H9 (cell line): Measurements from ENCODE around the gene FADS2. TPM values are rescaled to one million over a fixed set of nuclear protein-coding genes. Genes with fewer than 3 reads are reported as not detected.

Experiments used
- DNase-seq: peaks from one replicate; pipeline ENCODE4 v3.0.0-alpha.2; 2017
- H2AFZ ChIP-seq: one replicate; pipeline ENCODE4 v1.6.1; 2013; ENCODE audit warnings: mild to moderate bottlenecking, low read length, control low read depth, moderate library complexity
- H2AK5ac ChIP-seq: 2 replicates; pipeline ENCODE4 v1.6.1; 2013; ENCODE audit warnings: low read length, control low read depth, mixed read lengths; ENCODE audit not compliant: insufficient read length
- H2BK120ac ChIP-seq: one replicate; pipeline ENCODE4 v1.6.1; 2013; ENCODE audit warnings: low read depth, mild to moderate bottlenecking, low read length, control low read depth, inconsistent platforms; ENCODE audit not compliant: poor library complexity, severe bottlenecking
- H2BK12ac ChIP-seq: 2 replicates; pipeline ENCODE4 v1.6.1; 2013; ENCODE audit warnings: low read length, control low read depth, mixed read lengths, low read depth; ENCODE audit not compliant: insufficient read length
- H2BK15ac ChIP-seq: 2 replicates; pipeline ENCODE4 v1.6.1; 2013; ENCODE audit warnings: low read depth, low read length, control low read depth
- H2BK20ac ChIP-seq: one replicate; pipeline ENCODE4 v1.6.1; 2013; ENCODE audit warnings: low read depth, mild to moderate bottlenecking, low read length, control low read depth, inconsistent platforms; ENCODE audit not compliant: poor library complexity, severe bottlenecking
- H2BK5ac ChIP-seq: 2 replicates; pipeline ENCODE4 v1.6.1; 2013; ENCODE audit warnings: low read length, control low read depth, mixed read lengths; ENCODE audit not compliant: insufficient read length
- H3K14ac ChIP-seq: 2 replicates; pipeline ENCODE4 v1.6.1; 2013; ENCODE audit warnings: low read length, control low read depth; ENCODE audit not compliant: insufficient read depth
- H3K18ac ChIP-seq: 2 replicates; pipeline ENCODE4 v1.6.1; 2013; ENCODE audit warnings: low read depth, mild to moderate bottlenecking, mixed read lengths, low read length, control low read depth; ENCODE audit not compliant: insufficient read length
- H3K23ac ChIP-seq: 2 replicates; pipeline ENCODE4 v1.6.1; 2013; ENCODE audit warnings: low read length, control low read depth, mixed read lengths, low read depth; ENCODE audit not compliant: insufficient read length
- H3K23me2 ChIP-seq: 2 replicates; pipeline ENCODE4 v1.6.1; 2013; ENCODE audit warnings: low read depth, mild to moderate bottlenecking, mixed read lengths, low read length, control low read depth; ENCODE audit not compliant: insufficient read length, poor library complexity, severe bottlenecking
- H3K27ac ChIP-seq: 2 replicates; pipeline ENCODE4 v1.5.1; 2013; ENCODE audit warnings: low read length, control low read depth, mixed read lengths, low read depth; ENCODE audit not compliant: insufficient read length
- H3K27me3 ChIP-seq: 2 replicates; pipeline ENCODE4 v1.6.1; 2013; ENCODE audit warnings: low read length, control low read depth, inconsistent platforms; ENCODE audit not compliant: insufficient read depth
- H3K4ac ChIP-seq: 2 replicates; pipeline ENCODE4 v1.6.1; 2013; ENCODE audit warnings: low read depth, mild to moderate bottlenecking, control low read depth, inconsistent platforms, low read length, moderate library complexity
- H3K4me1 ChIP-seq: 2 replicates; pipeline ENCODE4 v1.6.1; 2013; ENCODE audit warnings: low read length, control low read depth, inconsistent platforms; ENCODE audit not compliant: insufficient read depth
- H3K4me2 ChIP-seq: 2 replicates; pipeline ENCODE4 v1.6.1; 2013; ENCODE audit warnings: low read length, control low read depth, mixed read lengths; ENCODE audit not compliant: insufficient read length, insufficient read depth
- H3K56ac ChIP-seq: 2 replicates; pipeline ENCODE4 v1.6.1; 2013; ENCODE audit warnings: low read depth, mild to moderate bottlenecking, mixed read lengths, low read length, control low read depth; ENCODE audit not compliant: insufficient read length
- H3K79me1 ChIP-seq: 2 replicates; pipeline ENCODE4 v1.6.1; 2013; ENCODE audit warnings: low read depth, mild to moderate bottlenecking, moderate library complexity, low read length, control low read depth, inconsistent platforms; ENCODE audit not compliant: insufficient read depth, poor library complexity, severe bottlenecking
- H3K79me2 ChIP-seq: 2 replicates; pipeline ENCODE4 v1.6.1; 2013; ENCODE audit warnings: low read length, control low read depth, inconsistent platforms; ENCODE audit not compliant: insufficient read depth
- H3K9ac ChIP-seq: 2 replicates; pipeline ENCODE4 v1.6.1; 2013; ENCODE audit warnings: low read length, control low read depth, mixed read lengths; ENCODE audit not compliant: insufficient read length; ENCODE audit errors: extremely low read depth
- H3K9me3 ChIP-seq: one replicate; pipeline ENCODE4 v1.6.1; 2013; ENCODE audit warnings: low read depth, low read length, inconsistent platforms; ENCODE audit not compliant: control insufficient read depth
- H3T11ph ChIP-seq: one replicate; pipeline ENCODE4 v1.6.1; 2013; ENCODE audit warnings: mild to moderate bottlenecking, low read length, control low read depth, inconsistent platforms
- H4K20me1 ChIP-seq: one replicate; pipeline ENCODE4 v1.6.1; 2013; ENCODE audit not compliant: control insufficient read depth, insufficient read length, insufficient read depth
- H4K5ac ChIP-seq: 2 replicates; pipeline ENCODE4 v1.6.1; 2013; ENCODE audit warnings: low read depth, mild to moderate bottlenecking, mixed read lengths, low read length, control low read depth; ENCODE audit not compliant: insufficient read length
- H4K8ac ChIP-seq: replicated peaks from 2 replicates; pipeline ENCODE4 v1.6.1; 2013; ENCODE audit warnings: low read length, control low read depth, mixed read lengths, low read depth; ENCODE audit not compliant: insufficient read length
- H4K91ac ChIP-seq: 2 replicates; pipeline ENCODE4 v1.6.1; 2013; ENCODE audit warnings: low read depth, mild to moderate bottlenecking, moderate library complexity, mixed read lengths, low read length, control low read depth; ENCODE audit not compliant: insufficient read length
- H3K27ac Mint-ChIP-seq, 3 experiments: 2 replicates in 2 of 3; 3 replicates in 1 of 3; pipeline ENCODE4 v1.8.0; 2020 to 2021; ENCODE audit warnings: mixed read lengths in 3 of 3, mild to moderate bottlenecking in 1 of 3, moderate library complexity in 1 of 3
- H3K27me3 Mint-ChIP-seq: 2 replicates; pipeline ENCODE4 v1.8.0; 2021; ENCODE audit warnings: low read depth, mild to moderate bottlenecking, moderate library complexity, mixed read lengths
- H3K36me3 Mint-ChIP-seq, 3 experiments: 2 replicates in 2 of 3; 3 replicates in 1 of 3; pipeline ENCODE4 v1.8.0; 2020 to 2021; ENCODE audit warnings: low read depth in 3 of 3, mixed read lengths in 3 of 3; ENCODE audit not compliant: insufficient read depth in 1 of 3
- H3K4me1 Mint-ChIP-seq, 2 experiments: 2 replicates each; pipeline ENCODE4 v1.8.0; 2020; ENCODE audit warnings: mixed read lengths in 2 of 2
- H3K4me3 Mint-ChIP-seq, 2 experiments: 2 replicates in 1 of 2; 3 replicates in 1 of 2; pipeline ENCODE4 v1.8.0; 2020 to 2021; ENCODE audit warnings: mild to moderate bottlenecking in 2 of 2, mixed read lengths in 2 of 2, moderate library complexity in 1 of 2
- H3K9me3 Mint-ChIP-seq, 2 experiments: 2 replicates in 1 of 2; 3 replicates in 1 of 2; pipeline ENCODE4 v1.8.0; 2020; ENCODE audit warnings: mild to moderate bottlenecking in 2 of 2, mixed read lengths in 2 of 2, moderate library complexity in 1 of 2
- CTCF ChIP-seq: fragments of 200-600 bp; sonication (generic); conservative IDR thresholded peaks from 3 replicates; pipeline ENCODE4 v1.8.0; 2021; ENCODE audit warnings: antibody characterized with exemption, mild to moderate bottlenecking
- WGBS: extraction: QIAGEN DNeasy Blood & Tissue Kit; methylation state at CpG from one replicate; pipeline ENCODE4 v1.1.7; 2013; ENCODE audit warnings: missing lambda C conversion rate, low lambda C conversion rate, mixed read lengths; ENCODE audit not compliant: insufficient read length; ENCODE audit errors: extremely low coverage; 5-methylcytosine and 5-hydroxymethylcytosine counted together
- total RNA-seq: library from RNA; stranded (reverse); gene quantifications from 2 replicates; pipeline ENCODE4 v1.2.1, GENCODE V29; 2021

Gene FADS2
- total RNA-seq, 1 experiment from 2014 or later = 322 TPM

GRCh38 chr11:61802605-61803004 is 25.5 kb upstream of the FADS2 start:
- Histone ChIP-seq H3K9me3 (no peaks in the 10 kb centered on the region), H2BK15ac (no peak overlapping the region), H3K79me2 (no peaks in the 10 kb centered on the region), H3K14ac (no peak overlapping the region), H2BK5ac (no peak overlapping the region), H4K91ac (no peak overlapping the region), H2AK5ac (no peak overlapping the region), H3K23me2 (no peaks in the 10 kb centered on the region), H4K5ac (no peak overlapping the region), H4K20me1 (no peaks in the 10 kb centered on the region), H3K23ac (no peak overlapping the region), H3K4ac (no peak overlapping the region), H3K27me3 (no peaks in the 10 kb centered on the region), H2BK20ac (no peak overlapping the region), H3K4me1 (no peaks in the 10 kb centered on the region), H3K27ac (no peak overlapping the region), H2AFZ (no peak overlapping the region), H3K18ac (no peak overlapping the region), H2BK12ac (no peak overlapping the region), H3K4me2 (no peak overlapping the region), H4K8ac (no peak overlapping the region), H3K56ac (no peak overlapping the region), H3K79me1 (no peaks in the 10 kb centered on the region), H3K9ac (no peak overlapping the region), H2BK120ac (no peak overlapping the region), H3T11ph (no peak overlapping the region)
- Mint-ChIP-seq H3K4me1 (peaks cover 4% of the 10 kb centered on the region in 2 experiments; a peak in 1 of 4 replicates), H3K36me3 (peaks cover 34 to 82% (median 76%) of the 10 kb centered on the region in 3 experiments; a peak in 6 of 7 replicates), H3K4me3 (no peak overlapping the region), H3K27ac (no peak overlapping the region), H3K27me3 (no peaks in the 10 kb centered on the region), H3K9me3 (no peaks in the 10 kb centered on the region; a peak in 1 of 5 replicates)
- no peak for DNase-seq
- TF ChIP-seq CTCF = no peak
- WGBS = no CpG with 5 or more reads among the region's 6 CpGs
